IPS-18a (cell line): ENCODE data around the gene SUN2.

ENCODE experiments used
- H3K27ac ChIP-seq: one replicate; pipeline ENCODE4 v1.5.1; 2013; ENCODE audit warnings: low read length
- H3K27me3 ChIP-seq: one replicate; pipeline ENCODE4 v1.6.1; 2013; ENCODE audit warnings: mild to moderate bottlenecking, low read length; ENCODE audit not compliant: control insufficient read depth, insufficient read depth
- H3K36me3 ChIP-seq: one replicate; pipeline ENCODE4 v1.6.1; 2013; ENCODE audit warnings: low read depth, low read length; ENCODE audit not compliant: control insufficient read depth
- H3K4me1 ChIP-seq: one replicate; pipeline ENCODE4 v1.6.1; 2013; ENCODE audit warnings: low read depth, low read length; ENCODE audit not compliant: control insufficient read depth
- H3K4me3 ChIP-seq: one replicate; pipeline ENCODE4 v1.5.1; 2013; ENCODE audit warnings: low read length
- H3K9ac ChIP-seq: one replicate; pipeline ENCODE4 v1.6.1; 2013; ENCODE audit warnings: mild to moderate bottlenecking, low read length, moderate library complexity
- H3K9me3 ChIP-seq: one replicate; pipeline ENCODE4 v1.6.1; 2013; ENCODE audit warnings: low read depth, low read length; ENCODE audit not compliant: control insufficient read depth

The SUN2 gene

GRCh38 chr22:38788846-38789245 is 33.0 kb upstream of the SUN2 start:
- Histone ChIP-seq H3K9ac (no peak overlapping the region), H3K27me3 (no peaks in the 10 kb centered on the region), H3K27ac (no peak overlapping the region), H3K4me3 (no peak overlapping the region), H3K9me3 (no peaks in the 10 kb centered on the region), H3K36me3 (no peaks in the 10 kb centered on the region), H3K4me1 (peaks cover 5% of the 10 kb centered on the region)

GRCh38 chr22:38788021-38788816 is 32.4 kb upstream of the SUN2 start:
- Histone ChIP-seq H3K36me3 (no peaks in the 10 kb centered on the region), H3K27ac (no peak overlapping the region), H3K9ac (no peak overlapping the region), H3K4me3 (no peak overlapping the region), H3K4me1 (peaks cover 3% of the 10 kb centered on the region), H3K27me3 (no peaks in the 10 kb centered on the region), H3K9me3 (no peaks in the 10 kb centered on the region)

GRCh38 chr22:38786631-38787030 is 30.8 kb upstream of the SUN2 start:
- Histone ChIP-seq H3K27ac (no peak overlapping the region), H3K4me3 (no peak overlapping the region)

GRCh38 chr22:38784856-38785255 is 29.1 kb upstream of the SUN2 start:
- no peak overlapping the region for H3K27ac ChIP-seq

More at GRCh38 chr22:38786631-38787030, 30.8 kb upstream of the SUN2 start:
- Histone ChIP-seq H3K4me1 (peaks cover 6% of the 10 kb centered on the region), H3K9me3 (no peaks in the 10 kb centered on the region), H3K9ac (no peak overlapping the region), H3K36me3 (no peaks in the 10 kb centered on the region), H3K27me3 (no peaks in the 10 kb centered on the region)

GRCh38 chr22:38784035-38784434 is 28.2 kb upstream of the SUN2 start:
- H3K27ac ChIP-seq = no peak overlapping the region
- H3K9me3 ChIP-seq = no peaks in the 10 kb centered on the region
- H3K27me3 ChIP-seq = no peaks in the 10 kb centered on the region
- H3K36me3 ChIP-seq = no peaks in the 10 kb centered on the region
- H3K9ac ChIP-seq = no peak overlapping the region
- peaks cover 6% of the 10 kb centered on the region for H3K4me1 ChIP-seq
- no peak overlapping the region for H3K4me3 ChIP-seq

More at GRCh38 chr22:38784856-38785255, 29.1 kb upstream of the SUN2 start:
- Histone ChIP-seq H3K9ac (no peak overlapping the region), H3K27me3 (no peaks in the 10 kb centered on the region), H3K9me3 (no peaks in the 10 kb centered on the region), H3K4me3 (no peak overlapping the region), H3K36me3 (no peaks in the 10 kb centered on the region), H3K4me1 (peaks cover 6% of the 10 kb centered on the region)

- Histone ChIP-seq H3K27me3 (no peaks in the 10 kb centered on the region), H3K4me3 (no peak overlapping the region), H3K9ac (no peak overlapping the region), H3K4me1 (peaks cover 6% of the 10 kb centered on the region), H3K9me3 (no peaks in the 10 kb centered on the region), H3K36me3 (no peaks in the 10 kb centered on the region), H3K27ac (no peak overlapping the region)
Measured at GRCh38 chr22:38783095-38783615, 27.4 kb upstream of the SUN2 start.

GRCh38 chr22:38782402-38783094 is 26.8 kb upstream of the SUN2 start:
- H3K4me3 ChIP-seq = no peak overlapping the region
- no peaks in the 10 kb centered on the region for H3K36me3 ChIP-seq
- H3K27ac ChIP-seq = no peak overlapping the region
- H3K9me3 ChIP-seq = no peaks in the 10 kb centered on the region
- H3K4me1 ChIP-seq = peaks cover 6% of the 10 kb centered on the region
- no peaks in the 10 kb centered on the region for H3K27me3 ChIP-seq
- no peak overlapping the region for H3K9ac ChIP-seq

- H3K27me3 ChIP-seq = no peaks in the 10 kb centered on the region
- no peaks in the 10 kb centered on the region for H3K36me3 ChIP-seq
- no peak overlapping the region for H3K4me3 ChIP-seq
- H3K9ac ChIP-seq = no peak overlapping the region
- no peak overlapping the region for H3K27ac ChIP-seq
- no peaks in the 10 kb centered on the region for H3K9me3 ChIP-seq
- H3K4me1 ChIP-seq = peaks cover 6% of the 10 kb centered on the region
Measured at GRCh38 chr22:38781033-38781432, 25.2 kb upstream of the SUN2 start.

- no peaks in the 10 kb centered on the region for H3K27me3 ChIP-seq
- no peak overlapping the region for H3K9ac ChIP-seq
- H3K27ac ChIP-seq = no peak overlapping the region
- peaks cover under 1% of the 10 kb centered on the region for H3K4me1 ChIP-seq
- H3K9me3 ChIP-seq = no peaks in the 10 kb centered on the region
- H3K4me3 ChIP-seq = no peak overlapping the region
- H3K36me3 ChIP-seq = no peaks in the 10 kb centered on the region
Measured at GRCh38 chr22:38777087-38777671, 21.4 kb upstream of the SUN2 start.

- no peaks in the 10 kb centered on the region for H3K9me3 ChIP-seq
- no peak overlapping the region for H3K9ac ChIP-seq
- no peaks in the 10 kb centered on the region for H3K36me3 ChIP-seq
- H3K4me1 ChIP-seq = no peaks in the 10 kb centered on the region
- H3K27me3 ChIP-seq = no peaks in the 10 kb centered on the region
- no peak overlapping the region for H3K4me3 ChIP-seq
- H3K27ac ChIP-seq = no peak overlapping the region
Measured at GRCh38 chr22:38776086-38776485, 20.3 kb upstream of the SUN2 start.

- Histone ChIP-seq H3K9ac (no peak overlapping the region), H3K9me3 (no peaks in the 10 kb centered on the region), H3K27ac (no peak overlapping the region), H3K4me1 (no peaks in the 10 kb centered on the region), H3K4me3 (no peak overlapping the region), H3K27me3 (no peaks in the 10 kb centered on the region), H3K36me3 (no peaks in the 10 kb centered on the region)
Measured at GRCh38 chr22:38775656-38776055, 19.9 kb upstream of the SUN2 start.
